ENCODE measurements around the gene OSGEP.

The OSGEP gene

GRCh38 chr14:20498622-20499021 lies 44.0 kb upstream of the OSGEP start:
- no peak for DNase-seq
- H3K27ac ChIP-seq: no peak overlapping the region
- no peaks in the 10 kb centered on the region for H3K27me3 ChIP-seq (ENCODE audit: insufficient read depth, low read depth, severe bottlenecking)
- H3K36me3 ChIP-seq: no peaks in the 10 kb centered on the region
- no peaks in the 10 kb centered on the region for H3K9me3 ChIP-seq (ENCODE audit: severe bottlenecking)
- no peak overlapping the region for H3K4me3 ChIP-seq (ENCODE audit: low read depth, low read length)
- TF ChIP-seq, protein P1, sequence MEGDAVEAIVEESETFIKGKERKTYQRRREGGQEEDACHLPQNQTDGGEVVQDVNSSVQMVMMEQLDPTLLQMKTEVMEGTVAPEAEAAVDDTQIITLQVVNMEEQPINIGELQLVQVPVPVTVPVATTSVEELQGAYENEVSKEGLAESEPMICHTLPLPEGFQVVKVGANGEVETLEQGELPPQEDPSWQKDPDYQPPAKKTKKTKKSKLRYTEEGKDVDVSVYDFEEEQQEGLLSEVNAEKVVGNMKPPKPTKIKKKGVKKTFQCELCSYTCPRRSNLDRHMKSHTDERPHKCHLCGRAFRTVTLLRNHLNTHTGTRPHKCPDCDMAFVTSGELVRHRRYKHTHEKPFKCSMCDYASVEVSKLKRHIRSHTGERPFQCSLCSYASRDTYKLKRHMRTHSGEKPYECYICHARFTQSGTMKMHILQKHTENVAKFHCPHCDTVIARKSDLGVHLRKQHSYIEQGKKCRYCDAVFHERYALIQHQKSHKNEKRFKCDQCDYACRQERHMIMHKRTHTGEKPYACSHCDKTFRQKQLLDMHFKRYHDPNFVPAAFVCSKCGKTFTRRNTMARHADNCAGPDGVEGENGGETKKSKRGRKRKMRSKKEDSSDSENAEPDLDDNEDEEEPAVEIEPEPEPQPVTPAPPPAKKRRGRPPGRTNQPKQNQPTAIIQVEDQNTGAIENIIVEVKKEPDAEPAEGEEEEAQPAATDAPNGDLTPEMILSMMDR (IDR thresholded peaks at IDR 0.05; ENCODE audit: low read depth, low read length): no peak

- TF ChIP-seq, protein P1 (IDR thresholded peaks at IDR 0.05; ENCODE audit: low read depth, low read length): no peak
- Histone ChIP-seq H3K27ac (no peak overlapping the region), H3K27me3 (ENCODE audit: insufficient read depth, low read depth, severe bottlenecking) (no peaks in the 10 kb centered on the region), H3K4me3 (ENCODE audit: low read depth, low read length) (no peak overlapping the region), H3K9me3 (ENCODE audit: severe bottlenecking) (no peaks in the 10 kb centered on the region), H3K36me3 (no peaks in the 10 kb centered on the region)
- no peak for DNase-seq
Measured at GRCh38 chr14:20494935-20495766, 40.5 kb upstream of the OSGEP start.

- no peak overlapping the region for H3K27ac ChIP-seq
- no peak overlapping the region for H3K4me3 ChIP-seq (ENCODE audit: low read depth, low read length)
- no peaks in the 10 kb centered on the region for H3K36me3 ChIP-seq
- DNase-seq: no peak
- H3K27me3 ChIP-seq (ENCODE audit: insufficient read depth, low read depth, severe bottlenecking): no peaks in the 10 kb centered on the region
- TF ChIP-seq, protein P1 (IDR thresholded peaks at IDR 0.05; ENCODE audit: low read depth, low read length): no peak
- no peaks in the 10 kb centered on the region for H3K9me3 ChIP-seq (ENCODE audit: severe bottlenecking)
Measured at GRCh38 chr14:20493634-20494033, 39.0 kb upstream of the OSGEP start.

DNA sequence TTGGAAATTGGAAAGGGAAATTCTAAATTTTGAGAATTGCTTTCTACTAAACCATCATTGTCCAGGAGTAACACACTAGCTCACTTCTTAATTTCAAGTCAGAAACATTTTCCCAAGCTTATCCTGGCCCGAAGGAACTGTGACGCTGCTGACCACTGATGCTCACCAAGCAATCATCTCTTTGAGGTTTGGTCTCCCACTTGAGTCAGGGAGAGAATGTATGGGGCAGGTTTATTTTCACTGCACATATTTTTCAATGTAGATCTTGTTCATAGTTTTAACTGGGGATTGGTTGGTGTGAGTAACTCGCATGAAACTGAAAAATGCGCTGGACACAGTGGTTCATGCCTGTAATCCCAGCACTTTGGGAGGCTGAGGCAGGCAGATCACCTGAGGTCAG lies 37.9 kb upstream of the OSGEP start:
- no peaks in the 10 kb centered on the region for H3K27me3 ChIP-seq (ENCODE audit: insufficient read depth, low read depth, severe bottlenecking)

DNA sequence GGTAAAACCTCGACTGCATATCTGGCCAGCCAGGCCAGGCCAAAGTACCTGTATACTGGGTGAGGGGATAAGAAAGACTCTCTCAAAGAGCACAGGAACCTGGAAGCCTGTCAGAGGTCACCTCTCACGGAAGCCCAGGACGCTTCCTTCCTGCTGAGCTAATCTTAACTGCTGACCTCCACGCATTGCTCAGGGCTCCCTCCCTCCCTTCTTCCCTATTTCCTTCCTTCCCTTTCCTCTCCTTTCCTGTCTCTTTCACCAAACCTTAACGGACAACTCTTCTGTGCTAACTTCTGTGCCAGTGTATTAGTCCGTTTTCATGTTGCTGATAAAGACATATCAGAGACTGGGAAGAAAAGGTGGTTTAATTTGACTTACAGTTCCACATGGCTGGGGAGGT lies 36.0 kb upstream of the OSGEP start:
- TF ChIP-seq, protein P1 (IDR thresholded peaks at IDR 0.05; ENCODE audit: low read depth, low read length): no peak
- Histone ChIP-seq H3K4me3 (ENCODE audit: low read depth, low read length) (no peak overlapping the region), H3K9me3 (ENCODE audit: severe bottlenecking) (no peaks in the 10 kb centered on the region), H3K36me3 (no peaks in the 10 kb centered on the region), H3K27ac (no peak overlapping the region), H3K27me3 (ENCODE audit: insufficient read depth, low read depth, severe bottlenecking) (no peaks in the 10 kb centered on the region)
- DNase-seq: no peak

More for the DNA sequence above, 37.9 kb upstream of the OSGEP start:
- H3K4me3 ChIP-seq (ENCODE audit: low read depth, low read length): no peak overlapping the region
- H3K9me3 ChIP-seq (ENCODE audit: severe bottlenecking): no peaks in the 10 kb centered on the region
- no peak overlapping the region for H3K27ac ChIP-seq
- TF ChIP-seq, protein P1 (IDR thresholded peaks at IDR 0.05; ENCODE audit: low read depth, low read length): no peak
- no peaks in the 10 kb centered on the region for H3K36me3 ChIP-seq
- no peak for DNase-seq
